SU-DHL-6 (cell line): ENCODE measurements around the gene CUL1.

ENCODE experiments used
- EZH2phosphoT487 ChIP-seq: fragments of 200-600 bp; sonication (generic), shearing (Covaris generic); conservative IDR thresholded peaks from 2 replicates; pipeline ENCODE4 v1.6.1; 2018; ENCODE audit warnings: mild to moderate bottlenecking, antibody characterized with exemption, low read length, moderate library complexity, mixed read lengths
- TF ChIP-seq, protein P1 (sequence below): fragments of 200-600 bp; sonication (generic); IDR thresholded peaks from one replicate; pipeline ENCODE4 v1.5.1; 2017; ENCODE audit warnings: antibody characterized with exemption, mild to moderate bottlenecking, low read length, moderate library complexity; ENCODE audit not compliant: insufficient read depth, poor library complexity, severe bottlenecking

DNA sequence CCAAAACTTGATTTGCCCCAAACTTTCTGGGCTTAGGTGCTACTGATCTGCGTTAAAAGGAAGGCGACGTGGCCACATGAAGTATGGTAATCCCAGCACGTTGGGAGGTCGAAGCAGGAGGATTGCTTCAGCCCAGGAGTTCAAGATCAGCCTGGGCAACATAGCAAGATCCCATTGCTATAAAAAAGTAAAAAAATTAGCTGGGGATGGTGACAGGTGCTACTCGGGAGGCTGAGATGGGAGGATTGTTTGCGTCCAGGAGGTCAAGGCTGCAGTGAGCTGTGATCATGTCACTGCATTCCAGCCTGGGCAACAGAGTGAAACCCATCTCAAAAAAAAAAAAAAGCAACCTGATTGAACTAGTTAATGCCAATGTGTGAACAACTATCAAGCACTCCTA lies 5.1 kb upstream of the CUL1 start:
- TF ChIP-seq, protein P1, sequence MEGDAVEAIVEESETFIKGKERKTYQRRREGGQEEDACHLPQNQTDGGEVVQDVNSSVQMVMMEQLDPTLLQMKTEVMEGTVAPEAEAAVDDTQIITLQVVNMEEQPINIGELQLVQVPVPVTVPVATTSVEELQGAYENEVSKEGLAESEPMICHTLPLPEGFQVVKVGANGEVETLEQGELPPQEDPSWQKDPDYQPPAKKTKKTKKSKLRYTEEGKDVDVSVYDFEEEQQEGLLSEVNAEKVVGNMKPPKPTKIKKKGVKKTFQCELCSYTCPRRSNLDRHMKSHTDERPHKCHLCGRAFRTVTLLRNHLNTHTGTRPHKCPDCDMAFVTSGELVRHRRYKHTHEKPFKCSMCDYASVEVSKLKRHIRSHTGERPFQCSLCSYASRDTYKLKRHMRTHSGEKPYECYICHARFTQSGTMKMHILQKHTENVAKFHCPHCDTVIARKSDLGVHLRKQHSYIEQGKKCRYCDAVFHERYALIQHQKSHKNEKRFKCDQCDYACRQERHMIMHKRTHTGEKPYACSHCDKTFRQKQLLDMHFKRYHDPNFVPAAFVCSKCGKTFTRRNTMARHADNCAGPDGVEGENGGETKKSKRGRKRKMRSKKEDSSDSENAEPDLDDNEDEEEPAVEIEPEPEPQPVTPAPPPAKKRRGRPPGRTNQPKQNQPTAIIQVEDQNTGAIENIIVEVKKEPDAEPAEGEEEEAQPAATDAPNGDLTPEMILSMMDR = no peak
- no peak for TF ChIP-seq EZH2phosphoT487
